H9 (cell line): ENCODE measurements around the gene FOXI2. TPM values are rescaled to one million over a fixed set of nuclear protein-coding genes. Genes with fewer than 3 reads are reported as not detected.

Experiments
- DNase-seq: peaks from one replicate; pipeline ENCODE4 v3.0.0-alpha.2; 2017
- H2AFZ ChIP-seq: one replicate; pipeline ENCODE4 v1.6.1; 2013; ENCODE audit warnings: mild to moderate bottlenecking, low read length, control low read depth, moderate library complexity
- H2AK5ac ChIP-seq: 2 replicates; pipeline ENCODE4 v1.6.1; 2013; ENCODE audit warnings: low read length, control low read depth, mixed read lengths; ENCODE audit not compliant: insufficient read length
- H2BK120ac ChIP-seq: one replicate; pipeline ENCODE4 v1.6.1; 2013; ENCODE audit warnings: low read depth, mild to moderate bottlenecking, low read length, control low read depth, inconsistent platforms; ENCODE audit not compliant: poor library complexity, severe bottlenecking
- H2BK12ac ChIP-seq: 2 replicates; pipeline ENCODE4 v1.6.1; 2013; ENCODE audit warnings: low read length, control low read depth, mixed read lengths, low read depth; ENCODE audit not compliant: insufficient read length
- H2BK15ac ChIP-seq: 2 replicates; pipeline ENCODE4 v1.6.1; 2013; ENCODE audit warnings: low read depth, low read length, control low read depth
- H2BK20ac ChIP-seq: one replicate; pipeline ENCODE4 v1.6.1; 2013; ENCODE audit warnings: low read depth, mild to moderate bottlenecking, low read length, control low read depth, inconsistent platforms; ENCODE audit not compliant: poor library complexity, severe bottlenecking
- H2BK5ac ChIP-seq: 2 replicates; pipeline ENCODE4 v1.6.1; 2013; ENCODE audit warnings: low read length, control low read depth, mixed read lengths; ENCODE audit not compliant: insufficient read length
- H3K14ac ChIP-seq: 2 replicates; pipeline ENCODE4 v1.6.1; 2013; ENCODE audit warnings: low read length, control low read depth; ENCODE audit not compliant: insufficient read depth
- H3K18ac ChIP-seq: 2 replicates; pipeline ENCODE4 v1.6.1; 2013; ENCODE audit warnings: low read depth, mild to moderate bottlenecking, mixed read lengths, low read length, control low read depth; ENCODE audit not compliant: insufficient read length
- H3K23ac ChIP-seq: 2 replicates; pipeline ENCODE4 v1.6.1; 2013; ENCODE audit warnings: low read length, control low read depth, mixed read lengths, low read depth; ENCODE audit not compliant: insufficient read length
- H3K23me2 ChIP-seq: 2 replicates; pipeline ENCODE4 v1.6.1; 2013; ENCODE audit warnings: low read depth, mild to moderate bottlenecking, mixed read lengths, low read length, control low read depth; ENCODE audit not compliant: insufficient read length, poor library complexity, severe bottlenecking
- H3K27ac ChIP-seq: 2 replicates; pipeline ENCODE4 v1.5.1; 2013; ENCODE audit warnings: low read length, control low read depth, mixed read lengths, low read depth; ENCODE audit not compliant: insufficient read length
- H3K27me3 ChIP-seq: 2 replicates; pipeline ENCODE4 v1.6.1; 2013; ENCODE audit warnings: low read length, control low read depth, inconsistent platforms; ENCODE audit not compliant: insufficient read depth
- H3K4ac ChIP-seq: 2 replicates; pipeline ENCODE4 v1.6.1; 2013; ENCODE audit warnings: low read depth, mild to moderate bottlenecking, control low read depth, inconsistent platforms, low read length, moderate library complexity
- H3K4me1 ChIP-seq: 2 replicates; pipeline ENCODE4 v1.6.1; 2013; ENCODE audit warnings: low read length, control low read depth, inconsistent platforms; ENCODE audit not compliant: insufficient read depth
- H3K4me2 ChIP-seq: 2 replicates; pipeline ENCODE4 v1.6.1; 2013; ENCODE audit warnings: low read length, control low read depth, mixed read lengths; ENCODE audit not compliant: insufficient read length, insufficient read depth
- H3K56ac ChIP-seq: 2 replicates; pipeline ENCODE4 v1.6.1; 2013; ENCODE audit warnings: low read depth, mild to moderate bottlenecking, mixed read lengths, low read length, control low read depth; ENCODE audit not compliant: insufficient read length
- H3K79me1 ChIP-seq: 2 replicates; pipeline ENCODE4 v1.6.1; 2013; ENCODE audit warnings: low read depth, mild to moderate bottlenecking, moderate library complexity, low read length, control low read depth, inconsistent platforms; ENCODE audit not compliant: insufficient read depth, poor library complexity, severe bottlenecking
- H3K79me2 ChIP-seq: 2 replicates; pipeline ENCODE4 v1.6.1; 2013; ENCODE audit warnings: low read length, control low read depth, inconsistent platforms; ENCODE audit not compliant: insufficient read depth
- H3K9ac ChIP-seq: 2 replicates; pipeline ENCODE4 v1.6.1; 2013; ENCODE audit warnings: low read length, control low read depth, mixed read lengths; ENCODE audit not compliant: insufficient read length; ENCODE audit errors: extremely low read depth
- H3K9me3 ChIP-seq: one replicate; pipeline ENCODE4 v1.6.1; 2013; ENCODE audit warnings: low read depth, low read length, inconsistent platforms; ENCODE audit not compliant: control insufficient read depth
- H3T11ph ChIP-seq: one replicate; pipeline ENCODE4 v1.6.1; 2013; ENCODE audit warnings: mild to moderate bottlenecking, low read length, control low read depth, inconsistent platforms
- H4K20me1 ChIP-seq: one replicate; pipeline ENCODE4 v1.6.1; 2013; ENCODE audit not compliant: control insufficient read depth, insufficient read length, insufficient read depth
- H4K5ac ChIP-seq: 2 replicates; pipeline ENCODE4 v1.6.1; 2013; ENCODE audit warnings: low read depth, mild to moderate bottlenecking, mixed read lengths, low read length, control low read depth; ENCODE audit not compliant: insufficient read length
- H4K8ac ChIP-seq: replicated peaks from 2 replicates; pipeline ENCODE4 v1.6.1; 2013; ENCODE audit warnings: low read length, control low read depth, mixed read lengths, low read depth; ENCODE audit not compliant: insufficient read length
- H4K91ac ChIP-seq: 2 replicates; pipeline ENCODE4 v1.6.1; 2013; ENCODE audit warnings: low read depth, mild to moderate bottlenecking, moderate library complexity, mixed read lengths, low read length, control low read depth; ENCODE audit not compliant: insufficient read length
- H3K27ac Mint-ChIP-seq, 3 experiments: 2 replicates in 2 of 3; 3 replicates in 1 of 3; pipeline ENCODE4 v1.8.0; 2020 to 2021; ENCODE audit warnings: mixed read lengths in 3 of 3, mild to moderate bottlenecking in 1 of 3, moderate library complexity in 1 of 3
- H3K27me3 Mint-ChIP-seq: 2 replicates; pipeline ENCODE4 v1.8.0; 2021; ENCODE audit warnings: low read depth, mild to moderate bottlenecking, moderate library complexity, mixed read lengths
- H3K36me3 Mint-ChIP-seq, 3 experiments: 2 replicates in 2 of 3; 3 replicates in 1 of 3; pipeline ENCODE4 v1.8.0; 2020 to 2021; ENCODE audit warnings: low read depth in 3 of 3, mixed read lengths in 3 of 3; ENCODE audit not compliant: insufficient read depth in 1 of 3
- H3K4me1 Mint-ChIP-seq, 2 experiments: 2 replicates each; pipeline ENCODE4 v1.8.0; 2020; ENCODE audit warnings: mixed read lengths in 2 of 2
- H3K4me3 Mint-ChIP-seq, 2 experiments: 2 replicates in 1 of 2; 3 replicates in 1 of 2; pipeline ENCODE4 v1.8.0; 2020 to 2021; ENCODE audit warnings: mild to moderate bottlenecking in 2 of 2, mixed read lengths in 2 of 2, moderate library complexity in 1 of 2
- H3K9me3 Mint-ChIP-seq, 2 experiments: 2 replicates in 1 of 2; 3 replicates in 1 of 2; pipeline ENCODE4 v1.8.0; 2020; ENCODE audit warnings: mild to moderate bottlenecking in 2 of 2, mixed read lengths in 2 of 2, moderate library complexity in 1 of 2
- CTCF ChIP-seq: fragments of 200-600 bp; sonication (generic); conservative IDR thresholded peaks from 3 replicates; pipeline ENCODE4 v1.8.0; 2021; ENCODE audit warnings: antibody characterized with exemption, mild to moderate bottlenecking
- WGBS: extraction: QIAGEN DNeasy Blood & Tissue Kit; methylation state at CpG from one replicate; pipeline ENCODE4 v1.1.7; 2013; ENCODE audit warnings: missing lambda C conversion rate, low lambda C conversion rate, mixed read lengths; ENCODE audit not compliant: insufficient read length; ENCODE audit errors: extremely low coverage; 5-methylcytosine and 5-hydroxymethylcytosine counted together
- total RNA-seq: library from RNA; stranded (reverse); gene quantifications from 2 replicates; pipeline ENCODE4 v1.2.1, GENCODE V29; 2021

FOXI2 gene
- total RNA-seq, 1 experiment from 2014 or later = 0.42 TPM

GRCh38 chr10:127774766-127775559 is 38.0 kb downstream of the FOXI2 start:
- Histone ChIP-seq H3K4me1 (no peaks in the 10 kb centered on the region; the same call in 1 of the 2 replicates), H2BK20ac (peak overlapping the region; percentile 83), H3K79me1 (no peaks in the 10 kb centered on the region), H2BK5ac (no peak overlapping the region), H3K9me3 (no peaks in the 10 kb centered on the region), H3K27me3 (no peaks in the 10 kb centered on the region), H3K18ac (no peak overlapping the region), H3K23me2 (no peaks in the 10 kb centered on the region), H3K4ac (no peak overlapping the region), H3T11ph (no peak overlapping the region), H4K91ac (no peak overlapping the region), H3K9ac (no peak overlapping the region), H3K56ac (no peak overlapping the region), H3K23ac (no peak overlapping the region), H4K5ac (no peak overlapping the region), H2BK15ac (no peak overlapping the region), H3K4me2 (no peak overlapping the region), H4K8ac (no peak overlapping the region), H2BK12ac (no peak overlapping the region), H2AFZ (no peak overlapping the region), H2AK5ac (no peak overlapping the region), H3K14ac (no peak overlapping the region), H3K27ac (no peak overlapping the region), H2BK120ac (no peak overlapping the region), H4K20me1 (no peaks in the 10 kb centered on the region), H3K79me2 (no peaks in the 10 kb centered on the region)
- no peak overlapping the region for H3K4me3 Mint-ChIP-seq
- H3K9me3 Mint-ChIP-seq = peaks cover 5 to 6% of the 10 kb centered on the region in 2 experiments
- H3K4me1 Mint-ChIP-seq = no peaks in the 10 kb centered on the region
- no peak for TF ChIP-seq CTCF
- DNase-seq = no peak
- H3K36me3 Mint-ChIP-seq = peaks cover 0 to 5% (median 2%) of the 10 kb centered on the region in 3 experiments; a peak in 2 of 7 replicates
- WGBS = no CpG with 5 or more reads among the region's 10 CpGs
- H3K27ac Mint-ChIP-seq = no peak overlapping the region
- H3K27me3 Mint-ChIP-seq = no peaks in the 10 kb centered on the region; the same call in 1 of the 2 replicates
